Left lobe of liver (tissue), 2 donors: Measurements from ENCODE around the gene HFE. TPM values are rescaled to one million over a fixed set of nuclear protein-coding genes. Genes with fewer than 3 reads are reported as not detected.
A peak's percentile ranks its signal among the peaks of the same experiment; 100 is the strongest.
"Not testable (repeated sequence)": the region's sequence is repeated elsewhere in the genome, so short reads cannot be mapped to it uniquely, and the experiment has no call there.

Source experiments
- ATAC-seq: fragments of 200-7000 bp; cut with Tn5 transposase; one replicate; pipeline ENCODE4 v1.9.1; 2020; ENCODE audit warnings: mild to moderate bottlenecking, moderate library complexity
- DNase-seq: peaks from one replicate; pipeline ENCODE4 v3.0.0-alpha.2; 2020; ENCODE audit warnings: low spot score
- total RNA-seq: library from RNA; stranded (reverse); gene quantifications from one replicate; pipeline ENCODE4 v1.2.1, GENCODE V29; 2021
- donor health status: DM: no; HTN: no; CAD: no; lungs with moderate emphysema.
- donor health status: DM: no; HTN: yes; CAD: no.

Gene HFE, protein sequence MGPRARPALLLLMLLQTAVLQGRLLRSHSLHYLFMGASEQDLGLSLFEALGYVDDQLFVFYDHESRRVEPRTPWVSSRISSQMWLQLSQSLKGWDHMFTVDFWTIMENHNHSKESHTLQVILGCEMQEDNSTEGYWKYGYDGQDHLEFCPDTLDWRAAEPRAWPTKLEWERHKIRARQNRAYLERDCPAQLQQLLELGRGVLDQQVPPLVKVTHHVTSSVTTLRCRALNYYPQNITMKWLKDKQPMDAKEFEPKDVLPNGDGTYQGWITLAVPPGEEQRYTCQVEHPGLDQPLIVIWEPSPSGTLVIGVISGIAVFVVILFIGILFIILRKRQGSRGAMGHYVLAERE
- 14.1 TPM for total RNA-seq

- ATAC-seq (peak; percentile 85), DNase-seq (peak; percentile 67)
Observed at GRCh38 chr6:26087284-26088115, at the start of gene HFE. HFE (plus strand) TSS chr6:26087429; CDS start chr6:26087441, 12 bp downstream.

GRCh38 chr6:26041946-26042345 lies 45.3 kb upstream of the HFE start:
- DNase-seq, result no peak
- no peak for ATAC-seq

DNA sequence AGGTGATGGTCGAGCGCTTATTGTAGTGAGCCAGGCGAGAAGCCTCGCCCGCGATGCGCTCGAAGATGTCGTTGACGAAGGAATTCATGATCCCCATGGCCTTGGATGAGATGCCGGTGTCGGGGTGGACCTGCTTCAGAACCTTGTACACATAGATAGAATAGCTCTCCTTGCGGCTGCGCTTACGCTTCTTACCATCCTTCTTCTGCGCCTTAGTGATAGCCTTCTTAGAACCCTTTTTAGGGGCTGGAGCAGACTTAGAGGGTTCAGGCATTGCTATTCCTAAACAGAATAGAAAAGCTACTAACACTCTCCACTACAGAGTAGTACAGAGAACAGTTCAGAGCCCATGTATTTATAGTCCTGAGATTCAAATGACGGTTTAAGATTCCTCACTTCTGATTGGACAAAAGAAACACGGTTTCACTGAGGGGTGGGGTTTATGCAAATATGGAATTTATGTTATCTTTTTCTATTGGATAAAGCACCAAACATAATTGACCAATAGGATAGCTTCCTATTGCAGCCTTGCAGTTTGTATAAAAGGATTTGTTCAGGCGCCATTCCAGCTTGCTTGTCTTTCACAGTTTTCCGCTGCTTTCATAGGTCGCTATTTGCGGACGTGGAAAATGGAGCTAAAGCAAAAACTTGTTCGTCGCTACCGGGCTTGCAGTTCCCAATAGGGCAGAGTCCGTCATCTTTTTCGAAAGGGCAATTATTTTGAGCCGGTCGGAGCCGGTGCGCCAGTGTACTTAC lies 43.7 kb upstream of the HFE start:
- DNase-seq (peak; percentile 77), ATAC-seq (peak; percentile 78)

DNA sequence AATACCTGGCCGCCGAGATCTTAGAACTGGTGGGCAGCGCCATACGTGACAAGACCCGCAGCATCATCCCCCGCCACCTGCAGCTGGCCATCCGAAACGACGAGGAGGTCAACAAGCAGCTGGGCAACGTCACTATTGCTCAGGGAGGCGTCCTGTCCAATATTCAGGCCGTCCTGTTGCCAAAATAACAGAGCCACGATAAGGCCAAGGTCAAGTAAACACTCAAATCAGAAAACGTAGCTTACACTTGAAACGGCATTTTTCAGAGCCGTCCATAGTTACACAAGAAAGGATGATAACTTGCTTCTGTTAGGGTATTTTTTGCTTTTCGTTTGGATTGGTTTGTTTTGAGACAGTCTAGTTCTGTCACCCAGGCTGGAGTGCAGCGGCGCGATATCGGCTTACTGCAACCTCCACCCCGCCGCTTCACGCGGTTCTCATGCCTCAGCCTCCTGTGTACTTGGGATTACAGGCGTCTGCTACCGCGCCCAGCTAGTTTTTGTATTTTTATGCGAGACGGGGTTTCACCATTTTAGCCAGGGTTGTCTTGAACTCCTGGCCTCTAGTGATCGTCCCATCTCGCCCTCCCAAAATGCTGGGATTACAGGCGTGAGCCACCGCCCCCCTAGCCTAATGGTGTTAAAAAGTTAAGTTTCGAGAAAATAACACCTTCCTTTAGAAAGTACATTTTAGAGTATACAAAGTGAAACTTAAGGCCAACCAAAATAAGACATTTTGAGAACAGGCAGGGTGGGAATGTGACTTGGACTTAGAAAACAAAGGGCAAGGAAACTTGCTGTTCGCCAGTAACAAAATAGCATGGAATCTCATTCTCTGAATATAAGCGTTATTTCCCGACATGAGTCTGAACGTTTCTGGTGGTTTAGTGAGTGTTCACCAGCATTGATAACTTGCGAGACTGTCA lies 42.8 kb upstream of the HFE start:
- ATAC-seq (peak; percentile 47), DNase-seq (no peak)

DNA sequence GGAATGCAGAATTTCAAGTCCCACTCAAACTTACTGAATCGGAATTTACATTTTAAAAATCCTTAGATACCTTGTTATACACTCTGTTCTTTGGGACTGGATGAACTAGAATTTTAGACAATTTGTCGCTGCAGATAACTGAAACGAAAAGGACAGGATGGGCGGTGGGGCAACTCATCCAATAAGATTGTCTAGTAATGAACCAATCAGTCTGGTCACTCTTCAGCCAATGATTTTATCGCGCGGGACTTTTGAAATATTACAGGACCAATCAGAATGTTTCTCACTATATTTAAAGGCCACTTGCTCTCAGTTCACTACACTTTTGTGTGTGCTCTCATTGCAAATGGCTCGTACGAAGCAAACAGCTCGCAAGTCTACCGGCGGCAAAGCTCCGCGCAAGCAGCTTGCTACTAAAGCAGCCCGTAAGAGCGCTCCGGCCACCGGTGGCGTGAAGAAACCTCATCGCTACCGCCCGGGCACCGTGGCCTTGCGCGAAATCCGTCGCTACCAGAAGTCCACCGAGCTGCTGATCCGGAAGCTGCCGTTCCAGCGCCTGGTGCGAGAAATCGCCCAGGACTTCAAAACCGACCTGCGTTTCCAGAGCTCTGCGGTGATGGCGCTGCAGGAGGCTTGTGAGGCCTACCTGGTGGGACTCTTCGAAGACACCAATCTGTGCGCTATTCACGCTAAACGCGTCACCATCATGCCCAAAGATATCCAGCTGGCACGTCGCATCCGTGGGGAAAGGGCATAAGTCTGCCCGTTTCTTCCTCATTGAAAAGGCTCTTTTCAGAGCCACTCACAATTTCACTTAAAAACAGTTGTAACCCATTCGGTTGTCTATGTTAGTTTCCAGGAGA lies 41.9 kb upstream of the HFE start:
- ATAC-seq (peak; percentile 71), DNase-seq (peak; percentile 84)

GRCh38 chr6:26045928-26046368 lies 41.3 kb upstream of the HFE start:
- ATAC-seq (peak; percentile 16), DNase-seq (no peak)

- not testable (repeated sequence) for ATAC-seq, DNase-seq
Observed at GRCh38 chr6:26047329-26047728, 39.9 kb upstream of the HFE start.

DNA sequence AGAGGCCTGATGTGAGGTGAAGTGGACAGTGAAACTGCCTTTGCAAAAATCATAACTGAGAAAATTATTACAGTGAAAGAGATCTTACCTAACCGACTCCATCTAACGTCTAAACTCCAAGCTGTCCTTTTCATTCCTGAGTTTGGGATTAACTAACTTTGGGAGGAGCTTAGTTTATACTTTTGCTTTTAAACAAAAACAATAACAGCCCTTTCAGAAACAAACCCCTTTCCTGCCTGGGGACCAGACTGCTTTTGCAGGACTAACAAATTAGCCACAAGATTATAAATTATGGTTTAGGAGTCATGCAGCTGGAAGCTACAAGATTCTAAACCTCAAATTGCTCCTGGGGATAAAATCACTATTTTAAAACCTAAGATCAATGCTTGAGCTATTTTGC lies 38.6 kb upstream of the HFE start:
- no peak for ATAC-seq

GRCh38 chr6:26051665-26052310 lies 35.4 kb upstream of the HFE start:
- ATAC-seq (no peak), DNase-seq (no peak)

More for the DNA sequence above, 38.6 kb upstream of the HFE start:
- DNase-seq, result no peak

DNA sequence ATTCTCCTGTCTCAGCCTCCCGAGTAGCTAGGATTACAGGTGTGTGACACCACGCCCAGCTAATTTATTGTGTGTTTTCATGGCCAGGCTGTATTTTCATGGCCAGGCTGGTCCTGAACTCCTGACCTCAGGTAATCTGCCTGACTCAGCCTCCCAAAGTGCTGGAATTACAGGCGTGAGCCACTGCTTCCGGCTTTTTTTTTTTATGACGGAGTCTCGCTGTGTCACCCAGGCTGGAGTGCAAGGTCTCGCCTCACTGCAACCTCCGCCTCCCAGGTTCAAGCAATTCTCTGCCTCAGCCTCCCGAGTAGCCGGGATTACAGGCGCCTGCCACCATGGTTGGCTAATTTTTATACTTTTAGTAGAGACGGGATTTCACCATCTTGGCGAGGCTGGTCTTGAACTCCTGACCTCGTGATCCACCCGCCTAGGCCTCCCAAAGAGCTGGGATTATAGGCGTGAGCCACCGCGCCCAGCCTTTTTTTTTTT lies 34.4 kb upstream of the HFE start:
- DNase-seq, ATAC-seq: not testable (repeated sequence)

DNA sequence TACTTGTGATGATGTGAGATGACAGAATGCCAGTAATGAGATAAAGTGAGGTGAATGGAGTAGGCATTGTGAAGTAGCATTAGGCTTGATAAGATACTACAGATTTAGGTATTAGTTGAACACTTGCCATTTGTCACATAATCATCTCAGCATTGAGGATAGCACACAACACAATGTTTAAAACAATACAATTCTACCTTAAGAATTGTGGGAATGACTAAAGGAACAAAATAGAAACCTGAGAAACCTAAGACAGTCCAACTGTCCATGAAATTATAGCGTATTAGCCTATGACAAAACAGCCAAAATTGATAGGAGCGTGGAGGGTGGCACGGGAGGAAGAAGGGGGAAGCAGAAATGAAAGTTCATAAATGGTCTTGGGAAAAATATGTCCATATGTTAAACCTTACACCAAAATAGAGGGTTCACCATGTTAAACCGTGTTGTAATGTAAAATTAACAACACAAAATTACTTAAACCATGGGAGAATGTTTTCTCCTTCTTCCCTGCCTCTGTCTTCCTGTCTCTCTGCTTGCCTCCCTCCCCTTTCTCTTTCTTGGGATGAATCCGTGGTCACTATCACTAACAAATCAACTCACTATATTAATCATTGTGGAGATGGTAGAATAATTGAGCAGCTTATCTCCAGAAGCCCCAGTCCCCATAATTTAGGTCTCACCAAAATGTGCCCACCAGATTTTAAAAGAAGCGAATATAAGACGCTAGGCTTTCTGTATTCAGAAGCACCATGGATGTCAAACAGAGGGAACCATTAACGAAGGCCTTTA lies 33.0 kb upstream of the HFE start:
- DNase-seq (no peak), ATAC-seq (peak; percentile 1)

DNA sequence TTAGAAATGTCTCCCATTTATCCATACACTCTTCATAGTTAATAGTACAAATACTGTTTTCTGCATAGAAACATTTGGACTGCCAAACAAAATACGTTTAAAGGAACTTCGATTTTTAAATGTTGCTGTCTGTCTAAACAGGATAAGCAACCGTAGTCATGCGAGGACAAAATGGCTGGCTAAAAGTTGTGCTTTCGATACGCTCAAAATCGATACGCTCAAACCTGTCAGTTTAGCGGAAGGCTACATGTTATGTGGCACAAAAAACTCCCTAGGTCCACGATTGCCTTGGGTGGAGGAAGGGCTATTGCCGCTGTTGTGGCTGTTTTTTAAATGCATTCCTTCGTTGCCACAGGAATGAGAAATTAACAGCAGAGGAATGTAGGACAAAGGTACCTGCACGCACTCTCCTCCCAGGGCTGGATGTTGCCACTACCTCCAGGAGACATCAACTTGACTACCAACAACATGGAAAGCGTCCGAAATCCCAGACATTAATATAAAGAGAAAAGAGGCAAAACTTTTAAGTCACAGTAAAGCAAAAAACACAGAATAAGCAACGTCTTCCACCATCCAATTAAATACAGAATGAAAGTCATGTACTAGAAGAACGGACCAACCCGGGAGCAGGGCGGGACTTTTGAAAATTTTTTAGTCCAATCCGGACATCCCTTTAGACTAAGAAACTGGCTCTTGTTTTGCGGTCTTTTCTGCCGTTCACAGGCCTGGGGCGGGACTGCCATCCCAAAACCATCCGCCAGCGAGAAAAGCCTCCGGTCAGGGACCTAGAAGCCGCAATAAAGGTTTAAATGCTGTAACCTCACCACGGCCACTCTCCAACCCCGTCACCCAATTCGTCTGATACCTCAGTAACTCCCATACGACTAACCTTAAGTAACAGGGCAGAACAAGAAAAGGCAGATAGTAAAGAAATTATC lies 32.2 kb upstream of the HFE start:
- ATAC-seq (peak; percentile 80), DNase-seq (peak; percentile 89)

DNA sequence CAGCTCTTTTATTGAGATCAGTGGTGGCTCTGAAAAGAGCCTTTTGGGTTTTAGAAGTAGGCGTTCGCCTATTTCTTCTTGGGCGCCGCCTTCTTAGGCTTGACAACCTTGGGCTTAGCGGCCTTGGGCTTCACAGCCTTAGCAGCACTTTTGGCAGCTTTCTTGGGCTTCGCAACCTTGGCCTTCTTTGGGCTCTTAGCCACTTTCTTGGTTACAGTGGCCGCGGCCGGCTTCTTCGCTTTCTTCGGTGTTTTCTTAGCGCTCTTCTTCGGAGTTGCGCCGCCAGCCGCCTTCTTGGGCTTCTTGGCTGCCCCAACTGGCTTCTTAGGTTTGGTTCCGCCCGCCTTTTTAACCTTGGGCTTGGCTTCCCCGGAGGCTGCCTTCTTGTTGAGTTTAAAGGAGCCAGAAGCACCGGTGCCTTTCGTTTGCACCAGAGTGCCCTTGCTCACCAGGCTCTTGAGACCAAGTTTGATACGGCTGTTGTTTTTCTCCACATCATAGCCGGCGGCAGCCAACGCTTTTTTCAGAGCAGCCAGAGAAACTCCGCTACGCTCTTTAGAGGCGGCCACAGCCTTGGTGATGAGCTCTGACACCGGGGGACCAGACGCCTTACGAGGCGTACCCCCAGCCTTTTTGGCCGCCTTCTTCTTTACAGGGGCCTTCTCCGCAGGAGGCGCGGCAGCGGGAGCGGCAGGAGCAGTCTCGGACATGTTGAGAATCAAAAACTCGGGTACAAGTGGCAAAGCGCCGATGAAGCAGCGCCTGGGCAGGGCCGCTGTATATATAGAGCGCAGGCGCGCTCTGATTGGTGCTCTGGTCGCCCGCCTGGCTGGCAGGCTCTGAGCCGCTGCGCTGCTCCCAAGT lies 31.3 kb upstream of the HFE start:
- peak; percentile 95 for DNase-seq
- ATAC-seq, result peak; percentile 89

GRCh38 chr6:26056583-26057350 lies 30.5 kb upstream of the HFE start:
- ATAC-seq, result peak; percentile 47
- DNase-seq, result no peak

DNA sequence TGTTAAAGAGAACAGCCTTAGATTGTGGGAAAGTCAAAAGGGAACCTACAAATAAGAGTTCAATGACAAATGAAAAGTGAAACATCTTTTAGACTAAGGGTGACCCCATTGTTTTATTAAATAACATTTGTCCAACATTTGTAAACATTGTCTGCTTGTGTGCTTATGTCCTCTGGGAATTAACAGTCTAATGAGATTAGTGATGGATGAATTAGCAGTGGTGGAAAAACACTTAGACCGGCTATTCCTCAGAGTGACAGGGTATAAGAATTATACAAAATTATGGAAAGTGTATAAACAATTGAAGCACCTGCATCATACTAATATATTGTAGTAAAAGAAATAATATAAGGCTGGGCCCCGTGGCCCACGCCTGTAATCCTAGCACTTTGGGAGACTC lies 29.3 kb upstream of the HFE start:
- no peak for ATAC-seq

More for the DNA sequence above, 29.3 kb upstream of the HFE start:
- DNase-seq, result no peak
